Tibial artery (tissue), 4 donors: ENCODE measurements around the gene SNX7.

ENCODE experiments used
- DNase-seq, 2 donors: peaks; one replicate each; pipeline ENCODE4 v3.0.0-alpha.2; 2019
- H3K27ac ChIP-seq, 2 donors: fragments of 200-600 bp; sonication (generic) in 1 of 2; 1 replicate in 1 of 2; 2 replicates in 1 of 2; pipeline ENCODE4 v1.5.1; 2018 to 2019; ENCODE audit warnings: mild to moderate bottlenecking in 1 of 2
- H3K27me3 ChIP-seq, 2 donors: fragments of 200-600 bp; sonication (generic) in 1 of 2; one replicate each; pipeline versions ENCODE4 v1.5.1 to v1.6.0; 2016 to 2019
- H3K36me3 ChIP-seq, 3 donors: fragments of 200-600 bp; sonication (generic) in 2 of 3; one replicate each; pipeline ENCODE4 v1.5.1; 2016 to 2019; ENCODE audit warnings: mild to moderate bottlenecking in 2 of 3
- H3K4me1 ChIP-seq, 4 donors: fragments of 200-600 bp; sonication (generic) in 2 of 4; 1 replicate in 3 of 4; 2 replicates in 1 of 4; pipeline ENCODE4 v1.5.1; 2016 to 2019
- H3K4me3 ChIP-seq, 2 donors: fragments of 200-600 bp; sonication (generic) in 1 of 2; 1 replicate in 1 of 2; 2 replicates in 1 of 2; pipeline ENCODE4 v1.5.1; 2018 to 2019; ENCODE audit warnings: mild to moderate bottlenecking in 2 of 2
- H3K9me3 ChIP-seq, 3 donors: fragments of 200-600 bp; sonication (generic) in 1 of 3; one replicate each; pipeline ENCODE4 v1.5.1; 2016 to 2019
- CTCF ChIP-seq, 2 experiments: fragments of 200-600 bp in 1 of 2; fragments of 450-650 bp in 1 of 2; IDR thresholded peaks; one replicate each; pipeline ENCODE4 v1.5.1; 2017 to 2019; ENCODE audit warnings: antibody characterized with exemption in 2 of 2, mild to moderate bottlenecking in 1 of 2, moderate library complexity in 1 of 2
- intact Hi-C: fragments of 100-400 bp; cut with DNase I; formaldehyde crosslinking; loops from one replicate; pipeline ENCODE4 v1.15.0; 2023; ENCODE audit warnings: low total_unique reads

The SNX7 gene

GRCh38 chr1:98696077-98696476, 34.6 kb downstream of the SNX7 start:
- Histone ChIP-seq H3K9me3 (no peaks in the 10 kb centered on the region), H3K4me1 (peaks cover 0 to 11% (median 0%) of the 10 kb centered on the region in 4 donors), H3K36me3 (peaks cover 0 to 14% (median 4%) of the 10 kb centered on the region in 3 donors), H3K4me3 (no peak overlapping the region), H3K27ac (no peak overlapping the region), H3K27me3 (no peaks in the 10 kb centered on the region)
- DNase-seq, result no peak
- intact Hi-C loops, result no loop called here
- no peak for TF ChIP-seq CTCF (IDR thresholded peaks at IDR 0.05)

GRCh38 chr1:98697781-98698180, 36.3 kb downstream of the SNX7 start:
- H3K36me3 ChIP-seq, result peaks cover 0 to 20% (median 7%) of the 10 kb centered on the region in 3 donors
- H3K27ac ChIP-seq, result no peak overlapping the region
- peaks cover 0 to 11% (median 0%) of the 10 kb centered on the region in 4 donors for H3K4me1 ChIP-seq
- intact Hi-C loops, result no loop called here
- no peak overlapping the region for H3K4me3 ChIP-seq
- no peaks in the 10 kb centered on the region for H3K27me3 ChIP-seq
- DNase-seq, result no peak
- TF ChIP-seq CTCF (IDR thresholded peaks at IDR 0.05), result no peak
- no peaks in the 10 kb centered on the region for H3K9me3 ChIP-seq

GRCh38 chr1:98698625-98699024, 37.1 kb downstream of the SNX7 start:
- intact Hi-C loops, result no loop called here
- H3K4me1 ChIP-seq, result peaks cover 0 to 11% (median 0%) of the 10 kb centered on the region in 4 donors
- no peak overlapping the region for H3K27ac ChIP-seq
- no peaks in the 10 kb centered on the region for H3K27me3 ChIP-seq
- no peak overlapping the region for H3K4me3 ChIP-seq
- no peak for DNase-seq
- H3K9me3 ChIP-seq, result no peaks in the 10 kb centered on the region
- H3K36me3 ChIP-seq, result peaks cover 0 to 20% (median 8%) of the 10 kb centered on the region in 3 donors
- no peak for TF ChIP-seq CTCF (IDR thresholded peaks at IDR 0.05)

GRCh38 chr1:98700228-98700627, 38.7 kb downstream of the SNX7 start:
- intact Hi-C loops, result loop anchor here (10.0 kb wide), 1 partner anchor 55 kb away; no protein-coding TSS in a partner anchor
- Histone ChIP-seq H3K36me3 (peaks cover 0 to 20% (median 13%) of the 10 kb centered on the region in 3 donors), H3K4me1 (peaks cover 0 to 11% (median 0%) of the 10 kb centered on the region in 4 donors), H3K27ac (no peak overlapping the region), H3K4me3 (no peak overlapping the region), H3K9me3 (no peaks in the 10 kb centered on the region), H3K27me3 (no peaks in the 10 kb centered on the region)
- DNase-seq, result no peak
- no peak for TF ChIP-seq CTCF (IDR thresholded peaks at IDR 0.05)

GRCh38 chr1:98702976-98703375, 41.5 kb downstream of the SNX7 start:
- peaks cover 0 to 11% (median 0%) of the 10 kb centered on the region in 4 donors for H3K4me1 ChIP-seq
- TF ChIP-seq CTCF (IDR thresholded peaks at IDR 0.05), result no peak
- no peak for DNase-seq
- H3K27ac ChIP-seq, result no peak overlapping the region
- no peak overlapping the region for H3K4me3 ChIP-seq
- no peaks in the 10 kb centered on the region for H3K9me3 ChIP-seq
- H3K36me3 ChIP-seq, result peaks cover 0 to 15% (median 13%) of the 10 kb centered on the region in 3 donors
- H3K27me3 ChIP-seq, result no peaks in the 10 kb centered on the region
- intact Hi-C loops, result loop anchor here (10.0 kb wide), 1 partner anchor 52 kb away; no protein-coding TSS in a partner anchor

GRCh38 chr1:98704474-98704873, 43.0 kb downstream of the SNX7 start:
- no peak for DNase-seq
- Histone ChIP-seq H3K9me3 (no peaks in the 10 kb centered on the region), H3K27ac (no peak overlapping the region), H3K36me3 (peaks cover 6 to 23% (median 20%) of the 10 kb centered on the region in 3 donors), H3K4me1 (peaks cover 0 to 3% (median 0%) of the 10 kb centered on the region in 4 donors), H3K27me3 (no peaks in the 10 kb centered on the region), H3K4me3 (no peak overlapping the region)
- TF ChIP-seq CTCF (IDR thresholded peaks at IDR 0.05), result no peak
- intact Hi-C loops, result loop anchor here (10.0 kb wide), 1 partner anchor 50 kb away; no protein-coding TSS in a partner anchor
